Adrenal gland (tissue), 5 donors: Measurements from ENCODE around the gene ATXN7L2.

Experiments used
- CTCF ChIP-seq, 6 experiments: fragments of 450-650 bp in 4 of 6; fragments of 200-600 bp in 2 of 6; sonication (generic) in 1 of 6; IDR thresholded peaks; 1 replicate in 5 of 6; 2 replicates in 1 of 6; pipeline versions ENCODE4 v1.5.1 to v1.8.0; 2016 to 2021; ENCODE audit warnings: antibody characterized with exemption in 6 of 6, mild to moderate bottlenecking in 2 of 6, moderate library complexity in 1 of 6
- POLR2A ChIP-seq, 2 donors: fragments of 450-650 bp; IDR thresholded peaks; one replicate each; pipeline ENCODE4 v1.6.1; 2017; ENCODE audit warnings: antibody characterized with exemption in 2 of 2, mild to moderate bottlenecking in 2 of 2, moderate library complexity in 1 of 2
- donor health status: DM: no; HTN: no; CAD: no.

GRCh38 chr1:109443476-109443875 is 40.2 kb upstream of the ATXN7L2 start:
- TF ChIP-seq POLR2A (IDR thresholded peaks at IDR 0.05) (no peak), CTCF (IDR thresholded peaks at IDR 0.05) (no peak)
